Amygdala (tissue), 56 donors: ENCODE results near the gene ZFAND6.
A peak's percentile ranks its signal among the peaks of the same experiment; 100 is the strongest.
"Not testable (repeated sequence)": the region's sequence is repeated elsewhere in the genome, so short reads cannot be mapped to it uniquely, and the experiment has no call there.

Source experiments
- DNase-seq, 56 donors: peaks; one replicate each; lab custom pipeline; 2025; lab: John Stamatoyannopoulos, UW

The ZFAND6 gene

DNA sequence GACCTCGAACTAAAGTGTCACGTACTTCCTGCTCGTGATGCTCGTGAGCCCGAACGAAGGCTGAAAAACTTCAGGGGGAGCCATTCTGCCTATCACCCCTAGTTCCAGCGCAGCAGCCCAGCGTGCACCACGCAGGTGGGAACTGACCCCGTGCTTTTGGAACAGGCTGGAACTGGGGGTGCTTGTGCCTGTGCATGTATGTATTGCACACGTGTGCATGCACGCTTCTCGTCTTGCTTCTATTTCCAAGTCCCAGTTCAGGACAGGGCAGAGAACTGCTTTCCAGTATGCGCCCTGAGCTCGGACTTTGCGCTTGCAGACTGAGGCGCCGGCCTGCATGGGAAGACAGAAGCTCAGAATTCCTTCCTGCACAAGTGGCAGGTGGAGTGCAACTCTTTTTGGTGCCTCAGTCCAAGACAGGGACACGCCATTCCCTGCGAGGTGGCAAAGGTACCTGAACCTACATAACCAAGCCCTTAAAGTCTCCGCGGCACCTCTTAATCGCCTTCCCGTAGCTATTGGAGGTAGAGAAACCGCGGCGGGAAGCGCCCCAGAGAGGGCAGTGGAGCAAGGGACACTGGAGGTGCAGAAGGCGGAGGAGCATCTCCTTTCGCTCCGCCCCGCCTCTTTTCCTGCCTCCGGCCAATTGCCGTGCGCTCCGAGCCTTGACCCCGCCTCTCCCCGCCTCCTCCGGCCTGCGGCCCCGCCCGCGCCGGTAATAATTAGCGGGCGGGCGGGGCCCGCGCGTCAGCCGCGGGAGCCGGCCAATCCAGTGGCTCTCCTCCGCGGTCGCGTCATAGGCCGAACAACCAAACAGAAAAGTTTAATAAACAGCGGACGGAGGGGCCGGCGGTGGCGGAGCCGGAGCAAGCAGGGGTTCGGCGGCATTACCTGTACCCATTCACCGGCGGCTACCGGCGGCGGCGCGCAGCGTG is at the start of gene ZFAND6:
TSS of gene ZFAND6 (plus strand) at position 826 of the 935 bp plus-strand sequence. CDS start 60,669 bp downstream, outside the sequence.
- DNase-seq = peak; percentile 50 to 96 (median 88)

GRCh38 chr15:80010131-80010673 is 49.3 kb upstream of the ZFAND6 start:
- DNase-seq = no peak

- not testable (repeated sequence) for DNase-seq
Observed at GRCh38 chr15:80011041-80011523, 48.4 kb upstream of the ZFAND6 start.

DNA sequence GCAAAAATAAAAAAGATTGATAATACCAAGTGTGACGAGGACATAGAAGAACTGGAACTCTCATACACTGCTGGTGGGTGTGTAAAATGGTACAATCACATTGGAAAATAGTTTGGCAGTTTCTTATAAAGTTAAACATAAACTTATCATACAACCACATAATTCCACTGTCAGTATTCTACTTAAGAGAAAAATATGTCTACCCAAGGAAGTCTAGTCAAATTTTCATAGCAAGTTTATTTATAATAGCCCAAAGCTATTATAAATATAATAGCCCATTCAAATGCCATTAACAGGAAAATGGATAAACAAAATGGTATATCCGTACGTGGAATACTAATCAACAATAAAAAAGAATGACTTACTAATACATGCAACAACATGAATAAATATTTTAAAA is 47.9 kb upstream of the ZFAND6 start:
- no peak for DNase-seq

GRCh38 chr15:80012060-80012726 is 47.3 kb upstream of the ZFAND6 start:
- DNase-seq = no peak

GRCh38 chr15:80014186-80014585 is 45.3 kb upstream of the ZFAND6 start:
- not testable (repeated sequence) for DNase-seq

GRCh38 chr15:80015156-80015555 is 44.3 kb upstream of the ZFAND6 start:
- no peak for DNase-seq

DNA sequence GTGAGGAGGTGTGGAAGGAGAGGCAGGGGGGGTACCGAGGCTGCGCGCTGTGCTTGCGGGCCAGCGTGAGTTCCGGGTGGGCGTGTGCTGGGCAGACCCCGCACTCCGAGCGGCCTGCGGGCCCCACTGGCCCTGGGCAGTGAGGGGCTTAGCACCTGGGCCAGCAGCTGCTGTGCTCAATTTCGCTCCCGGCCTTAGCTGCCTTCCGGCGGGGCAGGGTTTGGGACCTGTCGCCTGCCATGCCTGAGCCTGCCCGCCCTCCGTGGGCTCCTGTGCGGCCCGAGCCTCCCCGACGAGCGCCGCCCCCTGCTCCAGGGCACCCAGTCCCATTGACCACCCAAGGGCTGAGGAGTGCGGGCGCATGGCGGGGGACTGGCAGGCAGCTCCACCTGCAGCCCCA is 43.0 kb upstream of the ZFAND6 start:
- not testable (repeated sequence) for DNase-seq

GRCh38 chr15:80017139-80017538 is 42.3 kb upstream of the ZFAND6 start:
- DNase-seq = not testable (repeated sequence)

- DNase-seq = no peak
Observed at GRCh38 chr15:80019168-80019745, 40.2 kb upstream of the ZFAND6 start.

GRCh38 chr15:80020149-80020548 is 39.3 kb upstream of the ZFAND6 start:
- not testable (repeated sequence) for DNase-seq

DNA sequence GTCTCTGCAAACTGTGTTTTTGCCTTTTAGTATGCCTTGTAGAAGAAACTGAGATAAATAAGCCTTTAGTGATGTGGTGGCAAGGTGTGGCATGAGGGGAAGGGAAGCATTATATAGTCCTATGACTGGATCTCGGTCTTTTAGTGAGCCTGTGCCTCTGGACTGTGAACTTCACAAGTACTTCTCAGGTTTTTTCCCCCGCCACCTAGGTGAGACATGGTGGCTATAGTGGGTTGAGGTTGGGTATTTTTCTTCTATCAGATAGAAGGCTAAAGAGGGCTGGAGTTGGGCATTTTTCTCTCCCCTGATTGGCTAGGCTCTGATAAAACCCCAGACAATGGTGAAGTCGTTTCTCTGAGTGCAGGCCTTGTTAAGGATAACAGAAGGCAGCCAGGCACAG is 38.7 kb upstream of the ZFAND6 start:
- no peak for DNase-seq

GRCh38 chr15:80026310-80026709 is 33.2 kb upstream of the ZFAND6 start:
- DNase-seq = no peak

- no peak for DNase-seq
Observed at GRCh38 chr15:80026754-80027153, 32.7 kb upstream of the ZFAND6 start.

GRCh38 chr15:80028937-80029336 is 30.5 kb upstream of the ZFAND6 start:
- DNase-seq = no peak

DNA sequence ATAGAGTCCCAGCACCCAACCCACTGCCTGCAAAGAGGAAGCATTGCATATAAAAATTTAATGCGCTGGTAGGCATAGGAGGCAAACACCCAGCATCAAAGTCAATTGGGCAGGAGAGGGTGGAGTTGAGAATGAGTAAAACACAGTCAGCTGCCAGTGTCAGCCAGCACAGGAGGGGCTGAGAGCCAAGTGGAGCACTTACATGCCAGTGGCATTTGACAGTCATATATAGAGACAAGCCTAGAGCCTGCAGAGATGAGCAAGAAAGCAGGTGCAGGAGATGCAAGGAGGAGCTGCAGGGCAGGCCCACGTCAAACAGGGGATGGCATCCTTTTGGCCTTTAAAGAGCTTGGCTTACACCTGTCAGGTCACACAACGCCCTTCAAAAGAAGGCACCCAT is 27.6 kb upstream of the ZFAND6 start:
- no peak for DNase-seq

DNA sequence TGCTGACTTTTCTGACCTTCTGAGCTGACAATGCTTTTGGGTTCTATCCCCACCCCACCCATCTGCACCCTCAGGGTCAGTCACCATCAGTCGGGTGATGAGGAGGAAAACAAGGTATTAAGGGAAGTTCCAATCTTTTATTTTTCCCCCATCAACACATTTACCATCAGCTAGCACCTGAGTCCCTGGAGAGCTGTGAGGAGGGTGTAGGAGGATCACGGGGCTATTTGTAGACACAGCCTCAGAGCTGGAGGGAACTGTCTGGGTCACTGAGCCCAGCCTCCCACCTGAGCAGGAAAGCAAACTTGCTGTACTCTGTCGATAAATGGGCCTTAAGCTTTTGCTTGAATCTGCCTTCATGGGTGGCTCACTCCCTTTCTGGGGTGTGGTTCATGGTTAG is 24.8 kb upstream of the ZFAND6 start:
- peak in 2 of 56 donors; percentile 4 to 18 for DNase-seq

DNA sequence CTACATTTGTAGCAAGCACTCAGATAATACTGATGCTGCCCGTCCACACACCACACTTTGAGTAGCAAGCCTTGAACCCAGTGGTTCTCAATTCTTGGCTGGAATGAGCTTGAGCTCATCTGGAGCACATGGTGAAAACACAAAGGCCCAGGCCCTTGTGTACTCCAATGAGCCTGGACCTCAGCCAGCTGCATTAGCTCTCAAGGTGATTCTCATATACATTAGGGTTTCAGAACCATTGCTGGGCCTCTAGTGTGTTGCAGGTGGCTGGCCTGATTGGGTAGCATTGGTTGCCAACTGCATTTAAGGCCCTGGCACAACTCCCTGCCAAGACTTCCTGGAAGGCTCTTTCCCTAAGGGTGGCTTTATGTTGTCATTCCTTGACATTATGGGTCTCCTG is 23.4 kb upstream of the ZFAND6 start:
- DNase-seq = peak in 1 of 56 donors; percentile 10

DNA sequence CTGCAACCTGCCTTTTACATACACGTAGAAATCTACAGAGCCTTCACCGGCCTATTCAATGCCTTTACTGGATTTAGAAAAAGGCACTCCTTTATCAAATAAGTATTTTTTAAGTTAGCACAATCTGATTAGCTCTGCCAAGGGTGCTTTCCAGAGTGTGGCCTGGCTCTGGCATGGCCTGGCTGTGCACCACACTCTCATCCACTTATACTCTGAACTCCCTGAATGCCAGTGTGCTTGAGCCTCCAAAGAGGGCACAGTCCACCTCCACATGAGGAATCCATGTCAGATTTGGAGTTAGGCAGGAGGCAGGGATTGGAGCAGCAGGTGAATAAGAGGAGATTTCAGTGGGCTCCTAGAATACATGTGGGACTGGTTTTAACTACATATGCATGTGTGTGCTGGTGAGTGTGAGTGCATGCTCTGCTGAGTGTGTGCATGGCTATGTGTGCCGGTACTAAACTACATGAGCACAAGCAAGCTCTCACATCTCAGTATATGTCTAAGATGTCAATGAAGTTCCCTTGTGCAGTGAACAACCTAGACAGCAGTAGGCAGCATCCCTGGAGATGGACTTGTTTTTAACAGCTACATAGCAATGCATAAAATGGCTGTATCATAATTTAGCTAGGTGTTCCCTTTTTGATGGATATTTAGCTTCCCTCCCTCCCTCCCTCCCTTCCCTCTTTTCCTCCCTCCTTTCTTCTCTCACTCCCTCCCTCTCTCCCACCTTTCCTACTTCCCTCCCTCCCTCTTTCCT is 17.8 kb upstream of the ZFAND6 start:
- DNase-seq = no peak

- DNase-seq = no peak
Observed at GRCh38 chr15:80042568-80042967, 16.9 kb upstream of the ZFAND6 start.
